WI38 (cell line): ENCODE results near the gene TTLL5.

Experiments used
- H3K4me3 ChIP-seq: 2 replicates; pipeline ENCODE4 v1.5.1; 2011; ENCODE audit warnings: low read depth, mild to moderate bottlenecking, control low read depth, low read length
- CTCF ChIP-seq: IDR thresholded peaks from 2 replicates; pipeline ENCODE4 v1.5.1; 2012; ENCODE audit warnings: low read depth, mild to moderate bottlenecking, control low read depth, low read length

Gene TTLL5

DNA sequence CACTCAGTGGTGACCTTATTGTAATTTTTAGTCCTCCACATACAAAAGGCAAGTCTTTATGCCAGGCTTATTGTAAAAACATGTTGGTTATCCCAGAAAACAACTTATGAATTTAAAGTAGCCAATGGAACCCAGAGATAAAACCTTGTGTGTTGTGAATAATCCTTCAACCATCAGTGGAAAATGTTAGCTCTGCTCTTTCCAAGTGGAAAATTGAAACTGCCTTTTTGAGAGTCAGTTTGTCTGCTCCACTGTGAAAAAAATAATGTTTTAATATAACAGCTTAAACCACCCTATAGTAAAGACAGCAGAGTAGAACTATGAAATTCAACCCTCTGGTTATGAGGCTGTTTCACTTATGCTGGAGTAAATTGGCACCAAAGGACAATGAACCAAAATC, 112.0 kb downstream of the TTLL5 start:
- TF ChIP-seq CTCF: no peak
- no peak overlapping the region for H3K4me3 ChIP-seq

GRCh38 chr14:75781096-75781495, 120.0 kb downstream of the TTLL5 start:
- H3K4me3 ChIP-seq: no peak overlapping the region
- TF ChIP-seq CTCF: no peak

- no peak overlapping the region for H3K4me3 ChIP-seq
- TF ChIP-seq CTCF: no peak
Measured at GRCh38 chr14:75783184-75783583, 122.1 kb downstream of the TTLL5 start.

- no peak for TF ChIP-seq CTCF
- H3K4me3 ChIP-seq: no peak overlapping the region
Measured at GRCh38 chr14:75783602-75784313, 122.7 kb downstream of the TTLL5 start.

GRCh38 chr14:75784314-75784686, 123.3 kb downstream of the TTLL5 start:
- no peak overlapping the region for H3K4me3 ChIP-seq

GRCh38 chr14:75793806-75794205, 132.8 kb downstream of the TTLL5 start:
- H3K4me3 ChIP-seq: no peak overlapping the region
- TF ChIP-seq CTCF: no peak

More at GRCh38 chr14:75784314-75784686, 123.3 kb downstream of the TTLL5 start:
- no peak for TF ChIP-seq CTCF

DNA sequence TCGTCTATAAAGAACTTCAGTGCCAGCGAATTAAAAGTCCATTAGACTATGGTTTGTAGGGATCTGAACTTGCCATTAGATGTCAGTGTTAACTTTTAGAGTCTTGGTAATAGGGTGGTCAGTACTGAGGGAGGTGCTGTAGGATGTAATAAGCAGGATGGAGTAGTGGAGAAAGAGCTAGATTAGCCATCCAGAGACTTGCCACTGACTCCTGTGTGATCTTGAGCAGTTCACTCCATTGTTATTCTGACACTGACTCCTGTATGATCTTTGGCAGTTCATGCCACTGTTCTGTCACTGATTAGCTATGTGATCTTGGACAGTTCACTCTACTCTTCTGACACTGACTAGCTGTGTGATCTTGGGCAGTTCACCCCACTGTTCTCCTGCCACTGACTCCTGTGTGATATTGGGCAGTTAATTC, 133.6 kb downstream of the TTLL5 start:
- no peak overlapping the region for H3K4me3 ChIP-seq
- TF ChIP-seq CTCF: no peak
